HepG2 (cell line): ENCODE results near the gene PLCXD1. TPM values are rescaled to one million over a fixed set of nuclear protein-coding genes. Genes with fewer than 3 reads are reported as not detected.

Source experiments
- ARNT ChIP-seq: fragments of 450-650 bp; IDR thresholded peaks from 2 replicates; pipeline ENCODE4 v1.6.1; 2017
- BORCS8-MEF2B ChIP-seq: sonication (generic); formaldehyde crosslinking; IDR thresholded peaks from 2 replicates; pipeline ENCODE4 v1.8.0; 2022; ENCODE audit warnings: mild to moderate bottlenecking, missing genetic modification reagents
- BRCA1 ChIP-seq: sonication (generic); formaldehyde crosslinking; IDR thresholded peaks from 2 replicates; pipeline ENCODE4 v1.4.0; 2020; ENCODE audit warnings: missing genetic modification reagents
- CENPT ChIP-seq: sonication (generic); formaldehyde crosslinking; IDR thresholded peaks from 2 replicates; pipeline ENCODE4 v1.8.0; 2022; ENCODE audit warnings: low read depth, mild to moderate bottlenecking, moderate library complexity, missing genetic modification reagents
- DBP ChIP-seq: sonication (generic); formaldehyde crosslinking; IDR thresholded peaks from 2 replicates; pipeline ENCODE4 v1.4.0; 2020; ENCODE audit warnings: missing genetic modification reagents; ENCODE audit errors: not compliant biosample characterization
- GRHL1 ChIP-seq: sonication (generic); formaldehyde crosslinking; conservative IDR thresholded peaks from 2 replicates; pipeline ENCODE4 v1.8.0; 2022; ENCODE audit warnings: missing genetic modification reagents
- MZF1 ChIP-seq: sonication (generic); formaldehyde crosslinking; IDR thresholded peaks from 2 replicates; pipeline ENCODE4 v1.8.1; 2023; ENCODE audit warnings: mild to moderate bottlenecking, missing genetic modification reagents, borderline replicate concordance
- NAIF1 ChIP-seq: sonication (generic); formaldehyde crosslinking; IDR thresholded peaks from 2 replicates; pipeline ENCODE4 v1.5.0; 2020; ENCODE audit warnings: mild to moderate bottlenecking, missing genetic modification reagents, borderline replicate concordance
- PHF8 ChIP-seq: sonication (generic); formaldehyde crosslinking; IDR thresholded peaks from 2 replicates; pipeline ENCODE4 v1.5.0; 2020; ENCODE audit warnings: missing genetic modification reagents
- SOX13 ChIP-seq, 3 experiments: fragments of 450-650 bp in 1 of 3; sonication (generic) in 1 of 3; formaldehyde crosslinking in 1 of 3; IDR thresholded peaks in 2 of 3; conservative IDR thresholded peaks in 1 of 3; 2 replicates each; pipeline versions ENCODE4 v1.5.0 to v1.6.1; 2016 to 2020; ENCODE audit warnings: antibody characterized with exemption in 1 of 3, mild to moderate bottlenecking in 1 of 3, missing compliant biosample characterization in 1 of 3, missing genetic modification reagents in 1 of 3, moderate library complexity in 1 of 3
- TBX2 ChIP-seq: sonication (generic); formaldehyde crosslinking; IDR thresholded peaks from 2 replicates; pipeline ENCODE4 v1.5.0; 2020; ENCODE audit warnings: missing genetic modification reagents, mild to moderate bottlenecking, borderline replicate concordance
- THAP7 ChIP-seq: sonication (generic); formaldehyde crosslinking; IDR thresholded peaks from 2 replicates; pipeline ENCODE4 v1.8.1; 2023; ENCODE audit warnings: mild to moderate bottlenecking, missing genetic modification reagents
- ZBTB1 ChIP-seq: sonication (generic); formaldehyde crosslinking; IDR thresholded peaks from 2 replicates; pipeline ENCODE4 v1.4.0; 2020; ENCODE audit warnings: missing genetic modification reagents, borderline replicate concordance
- ZKSCAN8 ChIP-seq: IDR thresholded peaks from 2 replicates; pipeline ENCODE4 v1.6.1; 2016; ENCODE audit warnings: borderline replicate concordance, missing genetic modification reagents, missing compliant biosample characterization
- ZNF101 ChIP-seq: sonication (generic); formaldehyde crosslinking; IDR thresholded peaks from 2 replicates; pipeline ENCODE4 v1.4.0; 2020; ENCODE audit warnings: mild to moderate bottlenecking, low read depth, missing genetic modification reagents, borderline replicate concordance
- ZNF232 ChIP-seq: sonication (generic); formaldehyde crosslinking; IDR thresholded peaks from 2 replicates; pipeline ENCODE4 v1.4.0; 2020; ENCODE audit warnings: missing genetic modification reagents, borderline replicate concordance
- ZNF235 ChIP-seq: sonication (generic); formaldehyde crosslinking; IDR thresholded peaks from 2 replicates; pipeline ENCODE4 v1.8.1; 2023; ENCODE audit warnings: mild to moderate bottlenecking, missing genetic modification reagents, borderline replicate concordance
- ZNF296 ChIP-seq: sonication (generic); formaldehyde crosslinking; conservative IDR thresholded peaks from 2 replicates; pipeline ENCODE4 v1.5.0; 2020; ENCODE audit warnings: mild to moderate bottlenecking, missing genetic modification reagents
- ZNF556 ChIP-seq: sonication (generic); formaldehyde crosslinking; IDR thresholded peaks from 2 replicates; pipeline ENCODE4 v1.4.0; 2020; ENCODE audit warnings: mild to moderate bottlenecking, missing genetic modification reagents, borderline replicate concordance
- ZNF567 ChIP-seq: sonication (generic); formaldehyde crosslinking; IDR thresholded peaks from 2 replicates; pipeline ENCODE4 v1.8.1; 2023; ENCODE audit warnings: mild to moderate bottlenecking, missing genetic modification reagents, borderline replicate concordance
- ZNF577 ChIP-seq: sonication (generic); formaldehyde crosslinking; IDR thresholded peaks from 2 replicates; pipeline ENCODE4 v1.4.0; 2020; ENCODE audit warnings: mild to moderate bottlenecking, low read depth, missing genetic modification reagents, borderline replicate concordance
- ZNF589 ChIP-seq: sonication (generic); formaldehyde crosslinking; conservative IDR thresholded peaks from 2 replicates; pipeline ENCODE4 v1.8.0; 2022; ENCODE audit warnings: mild to moderate bottlenecking, moderate library complexity, missing genetic modification reagents
- ZNF607 ChIP-seq: sonication (generic); formaldehyde crosslinking; IDR thresholded peaks from 2 replicates; pipeline ENCODE4 v1.5.1; 2020; ENCODE audit warnings: missing genetic modification reagents, mild to moderate bottlenecking, borderline replicate concordance
- ZSCAN21 ChIP-seq: sonication (generic); formaldehyde crosslinking; IDR thresholded peaks from 2 replicates; pipeline ENCODE4 v1.8.0; 2022; ENCODE audit warnings: mild to moderate bottlenecking, missing genetic modification reagents, moderate library complexity, borderline replicate concordance
- polyA plus RNA-seq, 8 experiments: library from polyadenylated mRNA; depleted of rRNA in 3 of 8; stranded (reverse) in 7 of 8; unstranded in 1 of 8; fragments of >200 nt; fragmentation: Illumina TruSeq in 4 of 8; extraction: Trizol in 4 of 8; gene quantifications; 2 replicates each; pipeline versions ENCODE4 v1.2.1 to v1.2.3, GENCODE V29; 2011 to 2016; ENCODE audit warnings: low read depth in 4 of 8, missing spikeins in 1 of 8, mixed read lengths in 1 of 8; ENCODE audit not compliant: insufficient read depth in 1 of 8
- total RNA-seq, 5 experiments: library from RNA; depleted of rRNA; stranded (reverse); fragments of >200 nt; fragmentation: Illumina TruSeq; extraction: Trizol; gene quantifications; 2 replicates each; pipeline ENCODE4 v1.2.3, GENCODE V29; 2016; ENCODE audit warnings: low read depth in 1 of 5

The PLCXD1 gene
- total and polyA plus RNA-seq, 2 of the 13 experiments (the other 11 are each of a cell fraction or from before 2014, with no cell fraction given), result 87.7 to 153 TPM

- TF ChIP-seq ZNF296, result no peak
- no peak for TF ChIP-seq ZNF577 (CRISPR knock-in tag)
- TF ChIP-seq TBX2 (CRISPR knock-in tag), result no peak
- no peak for TF ChIP-seq ZNF101
- peak; percentile 77; the same call in 1 of the 2 replicates for TF ChIP-seq BORCS8-MEF2B (CRISPR knock-in tag)
- 0 out of 2 replicates have a peak, but pooled peaks have one; percentile 67 for TF ChIP-seq ZSCAN21 (CRISPR knock-in tag)
- TF ChIP-seq ZNF607, result peak; percentile 32; the same call in 1 of the 2 replicates
- TF ChIP-seq SOX13 (IDR thresholded peaks at IDR 0.05), result no peak
- no peak for TF ChIP-seq SOX13 (CRISPR knock-in tag; conservative IDR thresholded peaks at IDR 0.05 in 1 of 2, IDR thresholded peaks at IDR 0.05 in 1 of 2)
- TF ChIP-seq MZF1, result no peak
- TF ChIP-seq ZBTB1 (CRISPR knock-in tag), result no peak
- no peak for TF ChIP-seq ARNT
- TF ChIP-seq ZKSCAN8 (CRISPR knock-in tag), result no peak
- TF ChIP-seq ZNF235 (CRISPR knock-in tag), result no peak
- TF ChIP-seq BRCA1 (CRISPR knock-in tag), result no peak
- 0 out of 2 replicates have a peak, but pooled peaks have one; percentile 4 for TF ChIP-seq ZNF232 (CRISPR knock-in tag)
- no peak for TF ChIP-seq GRHL1 (CRISPR knock-in tag)
- TF ChIP-seq NAIF1 (CRISPR knock-in tag), result no peak
- TF ChIP-seq ZNF556 (CRISPR knock-in tag), result no peak; the same call in 1 of the 2 replicates
- no peak for TF ChIP-seq DBP (CRISPR knock-in tag)
- TF ChIP-seq ZNF589 (CRISPR knock-in tag), result no peak
- TF ChIP-seq THAP7 (CRISPR knock-in tag), result no peak
- TF ChIP-seq CENPT (CRISPR knock-in tag), result no peak
- TF ChIP-seq PHF8 (CRISPR knock-in tag), result peak; percentile 63
- TF ChIP-seq ZNF567 (CRISPR knock-in tag), result no peak
Observed at GRCh38 chrX:318739-319578, 37.8 kb downstream of the PLCXD1 start, which contains the start of gene GTPBP6 (continued).
